DOHH2 (cell line): ENCODE data around the gene ALDH1L1.

Experiments used
- CTCF ChIP-seq: fragments of 200-600 bp; sonication (generic); IDR thresholded peaks from one replicate; pipeline ENCODE4 v1.5.1; 2014; ENCODE audit warnings: antibody characterized with exemption, mild to moderate bottlenecking, low read depth, low read length; ENCODE audit not compliant: poor library complexity, severe bottlenecking
- EZH2phosphoT487 ChIP-seq: fragments of 200-600 bp; sonication (generic); IDR thresholded peaks from 2 replicates; pipeline ENCODE4 v1.6.1; 2017; ENCODE audit warnings: borderline replicate concordance, mild to moderate bottlenecking, antibody characterized with exemption, low read length, moderate library complexity, mixed read lengths

- TF ChIP-seq CTCF (no peak), EZH2phosphoT487 (no peak)
Measured at GRCh38 chr3:126104028-126104635, 76.3 kb downstream of the ALDH1L1 start.
